Nephron (organoid): ENCODE data around the gene PCCA.

Experiments
- H3K27ac Mint-ChIP-seq, 3 experiments: 2 replicates each; pipeline ENCODE4 v1.8.0; 2020; ENCODE audit warnings: mixed read lengths in 3 of 3, mild to moderate bottlenecking in 2 of 3, moderate library complexity in 1 of 3
- H3K27me3 Mint-ChIP-seq: 2 replicates; pipeline ENCODE4 v1.8.0; 2021; ENCODE audit warnings: low read depth, mild to moderate bottlenecking, moderate library complexity, mixed read lengths
- H3K36me3 Mint-ChIP-seq: 2 replicates; pipeline ENCODE4 v1.8.0; 2020; ENCODE audit warnings: low read depth, mixed read lengths
- H3K4me1 Mint-ChIP-seq: 2 replicates; pipeline ENCODE4 v1.8.0; 2020; ENCODE audit warnings: mixed read lengths
- H3K4me3 Mint-ChIP-seq, 3 experiments: 2 replicates each; pipeline ENCODE4 v1.8.0; 2020; ENCODE audit warnings: mild to moderate bottlenecking in 3 of 3, mixed read lengths in 3 of 3, moderate library complexity in 2 of 3
- H3K9me3 Mint-ChIP-seq: 2 replicates; pipeline ENCODE4 v1.8.0; 2020; ENCODE audit warnings: mixed read lengths
- TF ChIP-seq, protein P1 (sequence below), 3 experiments: fragments of 200-600 bp; sonication (generic); IDR thresholded peaks; one replicate each; pipeline ENCODE4 v1.5.0; 2021; ENCODE audit warnings: antibody characterized with exemption in 3 of 3; ENCODE audit not compliant: unreplicated experiment in 3 of 3

Gene PCCA

DNA sequence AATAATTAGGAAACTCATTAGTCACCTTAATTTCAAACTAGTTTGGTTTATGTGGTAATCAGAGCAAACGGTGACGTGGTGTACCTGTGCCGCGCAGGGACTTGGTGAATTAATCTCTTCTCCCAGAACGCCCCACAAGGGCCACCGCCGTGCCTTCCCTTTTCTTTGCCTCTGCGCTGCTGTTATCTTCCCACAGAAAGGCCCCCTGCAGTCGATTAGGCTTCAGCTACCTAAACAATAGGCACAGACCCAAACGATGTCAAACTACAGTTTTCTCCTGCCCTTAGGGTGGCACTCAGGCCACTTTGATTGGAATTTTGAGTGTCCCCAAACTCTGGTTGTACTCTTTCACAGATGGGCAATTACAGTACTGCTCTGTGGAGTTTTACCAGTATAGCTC lies 384.2 kb downstream of the PCCA start:
- Mint-ChIP-seq H3K36me3 (peaks cover 10% of the 10 kb centered on the region), H3K27me3 (no peaks in the 10 kb centered on the region), H3K27ac (peak overlapping the region in 2 of 3 experiments; percentile 37 to 44), H3K4me3 (no peak overlapping the region), H3K9me3 (no peaks in the 10 kb centered on the region), H3K4me1 (peaks cover 13% of the 10 kb centered on the region)
- TF ChIP-seq, protein P1, sequence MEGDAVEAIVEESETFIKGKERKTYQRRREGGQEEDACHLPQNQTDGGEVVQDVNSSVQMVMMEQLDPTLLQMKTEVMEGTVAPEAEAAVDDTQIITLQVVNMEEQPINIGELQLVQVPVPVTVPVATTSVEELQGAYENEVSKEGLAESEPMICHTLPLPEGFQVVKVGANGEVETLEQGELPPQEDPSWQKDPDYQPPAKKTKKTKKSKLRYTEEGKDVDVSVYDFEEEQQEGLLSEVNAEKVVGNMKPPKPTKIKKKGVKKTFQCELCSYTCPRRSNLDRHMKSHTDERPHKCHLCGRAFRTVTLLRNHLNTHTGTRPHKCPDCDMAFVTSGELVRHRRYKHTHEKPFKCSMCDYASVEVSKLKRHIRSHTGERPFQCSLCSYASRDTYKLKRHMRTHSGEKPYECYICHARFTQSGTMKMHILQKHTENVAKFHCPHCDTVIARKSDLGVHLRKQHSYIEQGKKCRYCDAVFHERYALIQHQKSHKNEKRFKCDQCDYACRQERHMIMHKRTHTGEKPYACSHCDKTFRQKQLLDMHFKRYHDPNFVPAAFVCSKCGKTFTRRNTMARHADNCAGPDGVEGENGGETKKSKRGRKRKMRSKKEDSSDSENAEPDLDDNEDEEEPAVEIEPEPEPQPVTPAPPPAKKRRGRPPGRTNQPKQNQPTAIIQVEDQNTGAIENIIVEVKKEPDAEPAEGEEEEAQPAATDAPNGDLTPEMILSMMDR (IDR thresholded peaks at IDR 0.05; ENCODE audit: unreplicated experiment in 3 of 3), result no peak

DNA sequence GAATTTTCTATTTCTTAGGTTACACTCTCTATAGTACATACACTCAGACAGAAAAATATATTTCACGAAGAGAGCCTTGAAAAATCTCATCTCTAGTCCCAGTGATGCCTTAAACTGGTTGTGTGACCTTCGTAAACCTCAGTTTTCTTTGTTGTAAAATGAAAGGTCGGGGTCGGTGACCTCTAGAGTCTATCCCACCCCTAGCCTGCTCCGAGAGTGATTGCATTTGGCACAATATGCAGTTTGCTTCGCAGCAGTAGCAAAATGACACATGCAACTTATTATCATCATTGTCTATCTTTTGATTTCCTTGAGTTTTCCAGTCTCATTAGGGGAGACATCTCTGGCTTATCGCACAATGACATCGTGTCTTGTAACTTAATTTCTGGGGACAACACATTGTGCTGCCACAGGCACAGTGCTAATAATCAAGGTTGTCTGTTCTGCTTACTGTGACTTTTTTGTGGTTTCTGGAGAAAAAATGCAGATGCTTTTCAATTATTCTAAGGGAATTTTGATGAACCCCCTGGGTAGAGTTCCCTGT lies 384.7 kb downstream of the PCCA start:
- Mint-ChIP-seq H3K9me3 (no peaks in the 10 kb centered on the region), H3K4me1 (peaks cover 13% of the 10 kb centered on the region), H3K27me3 (no peaks in the 10 kb centered on the region), H3K4me3 (no peak overlapping the region), H3K36me3 (peaks cover 10% of the 10 kb centered on the region), H3K27ac (peak overlapping the region in 1 of 3 experiments; percentile 37)
- TF ChIP-seq, protein P1 (IDR thresholded peaks at IDR 0.05; ENCODE audit: unreplicated experiment in 3 of 3), result no peak

DNA sequence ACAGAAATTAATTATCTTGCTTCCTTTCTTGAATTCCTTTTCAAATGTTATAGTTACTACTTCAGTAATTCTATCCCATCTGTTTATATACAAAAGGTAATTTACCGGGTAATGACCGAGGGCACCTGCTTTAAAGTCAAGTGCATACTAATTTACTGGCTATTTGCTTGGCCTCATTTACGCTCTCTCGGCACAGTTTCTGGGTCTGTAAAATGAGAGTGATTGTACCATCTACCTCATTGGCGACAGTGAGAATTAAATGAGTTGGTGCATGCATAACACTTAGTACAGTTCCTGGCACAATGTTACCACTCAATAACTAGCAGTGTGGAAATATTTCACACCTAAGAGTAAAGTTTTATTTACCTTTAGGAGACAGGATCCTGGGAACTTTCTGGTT lies 388.1 kb downstream of the PCCA start:
- no peaks in the 10 kb centered on the region for H3K36me3 Mint-ChIP-seq
- peaks cover 1% of the 10 kb centered on the region for H3K4me1 Mint-ChIP-seq
- peak overlapping the region in 1 of 3 experiments; percentile 49 for H3K27ac Mint-ChIP-seq
- no peak overlapping the region for H3K4me3 Mint-ChIP-seq
- no peaks in the 10 kb centered on the region for H3K27me3 Mint-ChIP-seq
- TF ChIP-seq, protein P1 (IDR thresholded peaks at IDR 0.05; ENCODE audit: unreplicated experiment in 3 of 3), result no peak
- no peaks in the 10 kb centered on the region for H3K9me3 Mint-ChIP-seq

DNA sequence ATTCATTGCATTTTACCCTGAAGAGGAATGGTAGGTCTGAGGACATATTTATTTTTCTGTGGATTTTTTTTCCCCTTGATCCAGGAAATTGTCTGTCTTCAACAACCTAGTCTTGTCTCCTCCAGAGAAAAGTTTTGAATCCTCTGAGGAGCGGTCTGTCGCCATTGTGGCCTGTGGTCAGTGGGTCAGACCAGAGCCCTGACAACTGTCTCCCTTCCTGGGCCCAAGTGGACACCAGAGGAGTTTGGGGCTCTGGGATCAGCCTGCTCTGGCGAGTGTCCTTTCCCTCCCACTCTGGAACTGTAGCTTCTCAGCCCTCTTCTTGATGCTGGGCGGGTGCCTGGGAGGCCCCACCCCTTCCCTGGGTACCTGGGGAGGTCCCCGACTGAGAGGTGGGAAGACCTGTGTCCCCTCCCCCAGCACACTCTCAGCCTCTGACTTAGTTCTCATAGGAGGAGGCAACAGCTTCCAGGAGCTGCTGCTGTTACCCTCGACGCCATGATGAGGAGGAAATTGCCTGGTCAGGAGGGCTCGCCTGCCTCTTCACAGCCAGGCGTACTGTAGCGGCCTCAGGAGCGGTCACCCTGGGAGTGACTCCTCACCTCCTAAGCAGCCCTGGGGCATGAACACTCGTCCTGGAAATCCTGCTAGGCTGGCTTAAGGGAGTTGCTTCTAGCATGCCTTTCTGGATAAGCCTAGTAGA lies 389.4 kb downstream of the PCCA start:
- Mint-ChIP-seq H3K36me3 (no peaks in the 10 kb centered on the region), H3K4me3 (no peak overlapping the region), H3K27me3 (no peaks in the 10 kb centered on the region), H3K4me1 (peaks cover 5% of the 10 kb centered on the region), H3K9me3 (no peaks in the 10 kb centered on the region), H3K27ac (peak overlapping the region in 1 of 3 experiments; percentile 50)
- TF ChIP-seq, protein P1 (IDR thresholded peaks at IDR 0.05; ENCODE audit: unreplicated experiment in 3 of 3), result no peak

DNA sequence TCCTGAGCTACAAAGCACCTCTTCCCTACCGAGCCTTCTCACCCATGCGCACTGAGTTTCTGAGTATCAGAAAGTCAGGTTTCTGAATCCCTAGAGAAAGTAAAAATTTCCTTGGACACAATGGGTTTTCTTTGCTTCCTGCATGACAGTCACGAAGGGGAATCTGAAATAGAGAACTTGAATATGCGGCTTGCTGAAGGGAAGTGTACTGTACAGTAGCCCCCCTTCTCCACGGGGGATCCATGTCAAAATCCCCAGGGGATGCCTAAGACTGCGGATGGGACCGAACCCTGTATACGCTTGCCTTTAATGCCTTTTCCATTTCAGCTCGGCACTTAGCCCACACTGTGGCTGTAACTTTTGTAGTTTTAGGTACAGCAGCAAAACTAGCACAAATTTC lies 391.8 kb downstream of the PCCA start:
- H3K36me3 Mint-ChIP-seq, result no peaks in the 10 kb centered on the region
- H3K4me1 Mint-ChIP-seq, result peaks cover 24% of the 10 kb centered on the region
- no peak overlapping the region for H3K4me3 Mint-ChIP-seq
- TF ChIP-seq, protein P1 (IDR thresholded peaks at IDR 0.05; ENCODE audit: unreplicated experiment in 3 of 3), result no peak
- no peak overlapping the region for H3K27ac Mint-ChIP-seq
- H3K27me3 Mint-ChIP-seq, result no peaks in the 10 kb centered on the region
- H3K9me3 Mint-ChIP-seq, result no peaks in the 10 kb centered on the region

DNA sequence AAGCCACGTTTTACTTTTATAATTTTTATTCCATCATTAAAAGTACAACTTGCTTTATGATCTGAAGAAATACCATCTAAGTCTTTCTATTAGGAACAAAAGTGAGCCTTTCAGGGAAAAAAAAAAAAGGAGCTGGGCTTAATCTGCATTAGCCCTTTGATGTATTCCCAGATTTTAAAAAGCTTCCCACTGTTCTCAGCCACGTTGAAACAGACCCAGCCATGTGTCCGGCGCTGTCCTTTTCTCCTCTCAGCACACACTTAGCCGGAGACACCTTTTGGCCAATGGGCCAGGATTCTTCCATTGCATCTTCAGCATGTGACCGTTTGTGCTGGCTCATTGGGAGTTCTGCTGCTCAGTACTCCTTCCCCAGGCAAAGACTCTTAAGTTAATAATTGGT lies 394.2 kb downstream of the PCCA start:
- H3K27ac Mint-ChIP-seq, result no peak overlapping the region
- H3K4me3 Mint-ChIP-seq, result no peak overlapping the region
- peaks cover 24% of the 10 kb centered on the region for H3K4me1 Mint-ChIP-seq
- TF ChIP-seq, protein P1 (IDR thresholded peaks at IDR 0.05; ENCODE audit: unreplicated experiment in 3 of 3), result no peak
- no peaks in the 10 kb centered on the region for H3K9me3 Mint-ChIP-seq
- no peaks in the 10 kb centered on the region for H3K36me3 Mint-ChIP-seq
- no peaks in the 10 kb centered on the region for H3K27me3 Mint-ChIP-seq
